Naive thymus-derived CD4-positive, alpha-beta T cell (primary cell): ENCODE measurements around the gene SLC25A39. TPM values are rescaled to one million over a fixed set of nuclear protein-coding genes. Genes with fewer than 3 reads are reported as not detected.
A peak's percentile ranks its signal among the peaks of the same experiment; 100 is the strongest.

Experiments used
- ATAC-seq: fragments of 150-1000 bp; cut with Tn5 transposase; 2 replicates; pipeline ENCODE4 v1.10.0; 2021; ENCODE audit warnings: mild to moderate bottlenecking, moderate library complexity
- CTCF ChIA-PET: fragments of 350-600 bp; sonication (Branson Sonifier 250); formaldehyde crosslinking; loops from one replicate; lab custom pipeline; 2021; ENCODE audit warnings: antibody characterized with exemption; lab: Charles Lee
- POLR2A ChIA-PET: fragments of 350-600 bp; sonication (Branson Sonifier 250); formaldehyde crosslinking; loops from one replicate; lab custom pipeline; 2021; ENCODE audit warnings: antibody characterized with exemption, inconsistent platforms; lab: Charles Lee
- DNase-seq, 9 donors: peaks; one replicate each; pipeline versions ENCODE4 v3.0.0 to v3.0.0-alpha.2; 2020 to 2022; ENCODE audit warnings: mixed read lengths in 1 of 9
- H3K27ac ChIP-seq: one replicate; pipeline ENCODE4 v1.7.0; 2013; ENCODE audit warnings: mild to moderate bottlenecking, low read depth, low read length, moderate library complexity
- H3K27me3 ChIP-seq, 2 donors: one replicate each; pipeline ENCODE4 v1.7.0; 2013; ENCODE audit warnings: low read length in 2 of 2, mild to moderate bottlenecking in 2 of 2, moderate library complexity in 2 of 2; ENCODE audit not compliant: control insufficient read depth in 2 of 2, insufficient read depth in 2 of 2
- H3K36me3 ChIP-seq, 3 experiments: 1 replicate in 2 of 3; 2 replicates in 1 of 3; pipeline ENCODE4 v1.7.0; 2013; ENCODE audit warnings: low read length in 3 of 3, mild to moderate bottlenecking in 3 of 3, moderate library complexity in 1 of 3; ENCODE audit not compliant: insufficient read depth in 3 of 3, control insufficient read depth in 2 of 3
- H3K4me1 ChIP-seq, 2 donors: one replicate each; pipeline ENCODE4 v1.7.0; 2013; ENCODE audit warnings: low read length in 2 of 2, mild to moderate bottlenecking in 2 of 2, moderate library complexity in 1 of 2; ENCODE audit not compliant: control insufficient read depth in 2 of 2, insufficient read depth in 2 of 2
- H3K4me3 ChIP-seq: 2 replicates; pipeline ENCODE4 v1.7.0; 2013; ENCODE audit warnings: mild to moderate bottlenecking, low read length
- H3K9me3 ChIP-seq, 3 experiments: 1 replicate in 2 of 3; 2 replicates in 1 of 3; pipeline ENCODE4 v1.7.0; 2013; ENCODE audit warnings: low read length in 3 of 3; ENCODE audit not compliant: control insufficient read depth in 2 of 3
- H3K27ac Mint-ChIP-seq, 9 donors: one replicate each; pipeline ENCODE4 v1.8.0; 2020 to 2022; ENCODE audit warnings: mixed read lengths in 9 of 9, mild to moderate bottlenecking in 8 of 9, moderate library complexity in 5 of 9, inconsistent platforms in 2 of 9
- H3K27me3 Mint-ChIP-seq, 5 donors: one replicate each; pipeline ENCODE4 v1.8.0; 2021 to 2022; ENCODE audit warnings: mixed read lengths in 5 of 5, mild to moderate bottlenecking in 1 of 5
- H3K36me3 Mint-ChIP-seq, 5 donors: one replicate each; pipeline ENCODE4 v1.8.0; 2020 to 2022; ENCODE audit warnings: mixed read lengths in 5 of 5, mild to moderate bottlenecking in 3 of 5, inconsistent platforms in 1 of 5
- H3K4me1 Mint-ChIP-seq, 7 donors: one replicate each; pipeline ENCODE4 v1.8.0; 2020 to 2022; ENCODE audit warnings: mixed read lengths in 7 of 7, mild to moderate bottlenecking in 3 of 7, inconsistent platforms in 1 of 7
- H3K4me3 Mint-ChIP-seq, 10 donors: one replicate each; pipeline ENCODE4 v1.8.0; 2020 to 2022; ENCODE audit warnings: mild to moderate bottlenecking in 10 of 10, mixed read lengths in 10 of 10, moderate library complexity in 6 of 10, inconsistent platforms in 2 of 10
- H3K9me3 Mint-ChIP-seq, 11 donors: one replicate each; pipeline ENCODE4 v1.8.0; 2020 to 2022; ENCODE audit warnings: mixed read lengths in 11 of 11, mild to moderate bottlenecking in 4 of 11, inconsistent platforms in 1 of 11, moderate library complexity in 1 of 11
- intact Hi-C, 2 donors: fragments of 100-400 bp; cut with micrococcal nuclease; formaldehyde crosslinking; loops; one replicate each; pipeline ENCODE4 v1.15.1; 2023
- polyA plus RNA-seq, 2 donors: library from polyadenylated mRNA; unstranded; fragments of 300-500 nt; fragmentation: Illumina TruSeq; gene quantifications; one replicate each; pipeline ENCODE4 v1.2.3, GENCODE V29; 2021
- total RNA-seq, 6 experiments: library from RNA in 5 of 6; stranded (reverse) in 5 of 6; gene quantifications; 1 replicate in 5 of 6; 2 replicates in 1 of 6; pipeline ENCODE4 v1.2.3 and lab custom pipeline; 2021 to 2026

Gene SLC25A39
- total and polyA plus RNA-seq, 7 experiments from 2014 or later, result 75.4 to 155 (median 104) TPM

- H3K9me3 ChIP-seq, result no peaks in the 10 kb centered on the region
- peaks cover 0 to 10% of the 10 kb centered on the region in 2 donors for H3K4me1 ChIP-seq
- peaks cover 0 to 2% (median 0%) of the 10 kb centered on the region in 11 donors for H3K9me3 Mint-ChIP-seq
- peak overlapping the region in 7 of 10 donors; percentile 3 to 84 (median 38) for H3K4me3 Mint-ChIP-seq
- intact Hi-C loops, result no loop called here
- ATAC-seq (no peak), DNase-seq (no peak)
- H3K27me3 Mint-ChIP-seq, result peaks cover 26 to 55% (median 29%) of the 10 kb centered on the region in 5 donors
- no peak overlapping the region for H3K4me3 ChIP-seq
- H3K36me3 Mint-ChIP-seq, result peaks cover 0 to 5% (median 0%) of the 10 kb centered on the region in 5 donors
- no peak overlapping the region for H3K27ac Mint-ChIP-seq
- ChIA-PET CTCF (interaction anchor here (1.4 kb wide), 1 partner anchor 99 kb away, joined by 3 read pairs; no protein-coding TSS in a partner anchor), POLR2A (interaction anchor here (0.8 to 3.4 kb wide), 5 partner anchors 10 to 111 kb away, joined by 3 to 23 read pairs (median 4); partner anchors contain the start of gene UBTF)
- H3K36me3 ChIP-seq, result no peaks in the 10 kb centered on the region
- no peak overlapping the region for H3K27ac ChIP-seq
- peaks cover 10 to 32% (median 22%) of the 10 kb centered on the region in 7 donors for H3K4me1 Mint-ChIP-seq
- peaks cover 0 to 6% of the 10 kb centered on the region in 2 donors for H3K27me3 ChIP-seq
Measured at GRCh38 chr17:44310188-44310587, 14.4 kb downstream of the SLC25A39 start.

- Histone ChIP-seq H3K4me3 (no peak overlapping the region), H3K27ac (no peak overlapping the region), H3K4me1 (peaks cover 0 to 5% of the 10 kb centered on the region in 2 donors), H3K36me3 (no peaks in the 10 kb centered on the region), H3K9me3 (no peaks in the 10 kb centered on the region), H3K27me3 (peaks cover 0 to 6% of the 10 kb centered on the region in 2 donors)
- no peak for ATAC-seq
- H3K9me3 Mint-ChIP-seq, result peaks cover 0 to 2% (median 0%) of the 10 kb centered on the region in 11 donors
- peaks cover 10 to 32% (median 22%) of the 10 kb centered on the region in 7 donors for H3K4me1 Mint-ChIP-seq
- CTCF ChIA-PET, result interaction anchor here (1.4 kb wide), 1 partner anchor 99 kb away, joined by 3 read pairs; no protein-coding TSS in a partner anchor
- H3K36me3 Mint-ChIP-seq, result peaks cover 0 to 8% (median 0%) of the 10 kb centered on the region in 5 donors
- H3K27ac Mint-ChIP-seq, result no peak overlapping the region
- POLR2A ChIA-PET, result interaction anchor here (0.8 to 3.4 kb wide), 6 partner anchors 11 to 123 kb away, joined by 3 to 23 read pairs (median 6); partner anchors contain the start of genes TMUB2 and UBTF
- peaks cover 31 to 60% (median 34%) of the 10 kb centered on the region in 5 donors for H3K27me3 Mint-ChIP-seq
- H3K4me3 Mint-ChIP-seq, result peak overlapping the region in 8 of 10 donors; percentile 10 to 84 (median 42)
- no peak for DNase-seq
- intact Hi-C loops, result loop anchor here in 1 of 2 donors (2.0 kb wide), 1 partner anchor 45 kb away; no protein-coding TSS in a partner anchor
Measured at GRCh38 chr17:44309472-44309871, 15.2 kb downstream of the SLC25A39 start.

- Histone ChIP-seq H3K36me3 (no peaks in the 10 kb centered on the region), H3K9me3 (no peaks in the 10 kb centered on the region), H3K4me3 (no peak overlapping the region), H3K27ac (no peak overlapping the region), H3K4me1 (peaks cover 0 to 5% of the 10 kb centered on the region in 2 donors), H3K27me3 (peaks cover 0 to under 1% of the 10 kb centered on the region in 2 donors)
- peak overlapping the region in 1 of 9 donors; percentile 71 for H3K27ac Mint-ChIP-seq
- peaks cover 0 to 5% (median 0%) of the 10 kb centered on the region in 5 donors for H3K36me3 Mint-ChIP-seq
- peaks cover 0 to 2% (median 0%) of the 10 kb centered on the region in 11 donors for H3K9me3 Mint-ChIP-seq
- H3K4me3 Mint-ChIP-seq, result peak overlapping the region; percentile 10 to 84 (median 52)
- DNase-seq, result no peak
- intact Hi-C loops, result loop anchor here (1.0 to 2.0 kb wide), 4 partner anchors 15 to 88 kb away; partner anchors contain the start of gene SLC25A39 (in 1 of the 2)
- no peak for ATAC-seq
- peaks cover 14 to 27% (median 16%) of the 10 kb centered on the region in 7 donors for H3K4me1 Mint-ChIP-seq
- POLR2A ChIA-PET, result interaction anchor here (0.5 to 3.4 kb wide), 6 partner anchors 8 to 162 kb away, joined by 3 to 23 read pairs (median 6); partner anchors contain the start of genes TMUB2 and UBTF
- CTCF ChIA-PET, result no interaction called here
- peaks cover 29 to 58% (median 33%) of the 10 kb centered on the region in 5 donors for H3K27me3 Mint-ChIP-seq
Measured at GRCh38 chr17:44308865-44309264, 15.8 kb downstream of the SLC25A39 start.

- Mint-ChIP-seq H3K27me3 (peaks cover 28 to 57% (median 32%) of the 10 kb centered on the region in 5 donors), H3K4me1 (peaks cover 14 to 27% (median 15%) of the 10 kb centered on the region in 7 donors), H3K4me3 (peak within 1 kb of the TSS; percentile 42 to 84 (median 63)), H3K27ac (peak within 1 kb of the TSS in 3 of 9 donors; percentile 13 to 75 (median 71)), H3K9me3 (peaks cover 0 to 2% (median 0%) of the 10 kb centered on the region in 11 donors), H3K36me3 (peaks cover 0 to 5% (median 0%) of the 10 kb centered on the region in 5 donors)
- H3K27ac ChIP-seq, result no peak within 1 kb of the TSS
- no peak within 1 kb of the TSS for H3K4me3 ChIP-seq
- DNase-seq (peak; percentile 75 to 90 (median 85)), ATAC-seq (peak; percentile 99)
- H3K27me3 ChIP-seq, result no peaks in the 10 kb centered on the region
- H3K4me1 ChIP-seq, result peaks cover 0 to 5% of the 10 kb centered on the region in 2 donors
- H3K9me3 ChIP-seq, result no peaks in the 10 kb centered on the region
- no peaks in the 10 kb centered on the region for H3K36me3 ChIP-seq
- ChIA-PET POLR2A (interaction anchor here (0.5 to 3.4 kb wide), 5 partner anchors 8 to 161 kb away, joined by 3 to 23 read pairs (median 5); partner anchors contain the start of genes TMUB2 and UBTF), CTCF (no interaction called here)
- intact Hi-C loops, result loop anchor here (1.0 to 2.0 kb wide), 4 partner anchors 16 to 87 kb away; partner anchors contain the start of gene SLC25A39 (in 1 of the 2)
Measured at GRCh38 chr17:44308320-44308818, 16.3 kb downstream of the SLC25A39 start, which contains the start of gene RUNDC3A. Gene RUNDC3A (plus strand): TSS chr17:44308601. CDS start chr17:44308833, 232 bp downstream.

GRCh38 chr17:44307387-44308186 lies 17.0 kb downstream of the SLC25A39 start:
- Histone ChIP-seq H3K4me1 (peaks cover 0 to 5% of the 10 kb centered on the region in 2 donors), H3K27me3 (no peaks in the 10 kb centered on the region), H3K36me3 (no peaks in the 10 kb centered on the region), H3K9me3 (no peaks in the 10 kb centered on the region), H3K27ac (no peak overlapping the region), H3K4me3 (no peak overlapping the region)
- Mint-ChIP-seq H3K27ac (peak overlapping the region in 2 of 9 donors; percentile 13 to 75), H3K27me3 (peaks cover 27 to 52% (median 32%) of the 10 kb centered on the region in 5 donors), H3K4me1 (peaks cover 14 to 27% (median 15%) of the 10 kb centered on the region in 7 donors), H3K9me3 (peaks cover 0 to 2% (median 0%) of the 10 kb centered on the region in 11 donors), H3K4me3 (peak overlapping the region; percentile 25 to 84 (median 56)), H3K36me3 (peaks cover 0 to 5% (median 0%) of the 10 kb centered on the region in 5 donors)
- intact Hi-C loops, result loop anchor here (1.0 to 2.0 kb wide), 4 partner anchors 17 to 86 kb away; partner anchors contain the start of gene SLC25A39 (in 1 of the 2)
- ATAC-seq, result peak; percentile 12
- peak in 1 of 9 donors; percentile 22 for DNase-seq
- ChIA-PET POLR2A (interaction anchor here (1.8 to 3.4 kb wide), 2 partner anchors 86 to 121 kb away, joined by 10 to 23 read pairs; partner anchors contain the start of genes TMUB2 and UBTF), CTCF (no interaction called here)
